Heart right ventricle (tissue), 16 donors: ENCODE measurements around the gene KCNJ5. TPM values are rescaled to one million over a fixed set of nuclear protein-coding genes. Genes with fewer than 3 reads are reported as not detected.

ENCODE experiments used
- ATAC-seq, 8 donors: fragments of 200-7000 bp; cut with Tn5 transposase; one replicate each; pipeline ENCODE4 v1.9.1; 2020; ENCODE audit warnings: mild to moderate bottlenecking in 8 of 8, moderate library complexity in 8 of 8, moderate number of reproducible peaks in 1 of 8
- DNase-seq, 2 donors: peaks; one replicate each; pipeline ENCODE4 v3.0.0-alpha.2; 2020
- H3K27ac ChIP-seq, 10 donors: fragments of 200-600 bp; sonication (generic) in 2 of 10; one replicate each; pipeline versions ENCODE4 v1.5.0 to v1.8.0; 2020 to 2022; ENCODE audit warnings: mild to moderate bottlenecking in 3 of 10
- H3K27me3 ChIP-seq, 7 donors: fragments of 200-600 bp; one replicate each; pipeline ENCODE4 v1.8.0; 2021 to 2022; ENCODE audit warnings: mild to moderate bottlenecking in 2 of 7
- H3K36me3 ChIP-seq, 9 donors: fragments of 200-600 bp; sonication (generic) in 1 of 9; one replicate each; pipeline versions ENCODE4 v1.5.0 to v1.8.0; 2020 to 2022; ENCODE audit warnings: mild to moderate bottlenecking in 2 of 9
- H3K4me1 ChIP-seq, 9 donors: fragments of 200-600 bp; sonication (generic) in 1 of 9; one replicate each; pipeline versions ENCODE4 v1.5.0 to v1.8.0; 2020 to 2022; ENCODE audit warnings: mild to moderate bottlenecking in 4 of 9
- H3K4me3 ChIP-seq, 10 donors: fragments of 200-600 bp; sonication (generic) in 2 of 10; one replicate each; pipeline versions ENCODE4 v1.5.0 to v1.8.0; 2020 to 2022; ENCODE audit warnings: mild to moderate bottlenecking in 7 of 10, moderate library complexity in 2 of 10
- H3K9me3 ChIP-seq, 11 donors: fragments of 200-600 bp in 10 of 11; sonication (generic) in 2 of 11; one replicate each; pipeline versions ENCODE4 v1.5.0 to v1.8.0; 2013 to 2022; ENCODE audit warnings: mild to moderate bottlenecking in 2 of 11, control low read depth in 1 of 11, moderate library complexity in 1 of 11
- WGBS, 2 donors: extraction: QIAGEN DNeasy Blood & Tissue Kit; methylation state at CpG; one replicate each; pipeline ENCODE4 v1.1.7; 2013; ENCODE audit warnings: inconsistent platforms in 1 of 2; 5-methylcytosine and 5-hydroxymethylcytosine counted together
- intact Hi-C, 10 donors: fragments of 100-400 bp; cut with DNase I; formaldehyde crosslinking; loops; one replicate each; pipeline versions ENCODE4 v1.11.1 to v1.14.2; 2022
- polyA plus RNA-seq, 2 donors: library from polyadenylated mRNA; stranded (reverse); fragments of 200-250 nt; gene quantifications; one replicate each; pipeline ENCODE4 v1.2.3, GENCODE V29; 2013
- total RNA-seq, 10 donors: library from RNA; stranded (reverse); fragmentation: NEBNext Ultra II Directional in 3 of 10; extraction: Animal tissue kit (Norgen Biotek cat#: 25700) in 3 of 10; gene quantifications; one replicate each; pipeline versions ENCODE4 v1.2.1 to v1.2.4, GENCODE V29; 2021 to 2023
- TF ChIP-seq, protein P1 (sequence below), 9 donors: fragments of 200-600 bp; sonication (generic) in 2 of 9; IDR thresholded peaks; one replicate each; pipeline versions ENCODE4 v1.5.0 to v1.8.0; 2021 to 2022; ENCODE audit warnings: antibody characterized with exemption in 9 of 9, mild to moderate bottlenecking in 5 of 9, moderate library complexity in 1 of 9
- donor health status: Arrhythmogenic right ventricular cardiomyopathy.
- donor health status: ischemic (EF 13 %, LVEDD 7.1; RV severe dilation, severe dysfunction).
- donor health status: healthy with polysubstance abuse.
- donor health status: DM: no; HTN: yes; CAD: no.
- donor health status: DM: no; HTN: no; CAD: no.
- donor health status: ischemic (EF 25% LVEDD 6.9; RV normal size, moderate dysfunction).
- donor health status: ischemic (EF 25% LVEDD 5.7; RV mildly dilated, moderate dysfunction).
- donor health status: healthy.
- donor health status: DM: yes; HTN: yes; CAD: no.
- donor health status: Ischemic cardiomyopathy.
- donor health status: ischemic (EF 35%, LVEDD 5.7; RV mildly dilated, moderate dysfunction).
- donor health status: nonischemic (EF 11% LVEDD 7.7; RV severe dilation, severe dysfunction).
- donor health status: DM: yes; HTN: yes; CAD: no.
- donor health status: PGD.
- donor health status: ischemic (EF 29% LVEDD 5.4; RV normal size, mild dysfunction).
- donor health status: nonischemic (EF 23%, LVEDD 6.1; RV moderate dilation, normal function).

The KCNJ5 gene
- total and polyA plus RNA-seq, 12 donors, result 1.2 to 32.1 (median 8.1) TPM

DNA sequence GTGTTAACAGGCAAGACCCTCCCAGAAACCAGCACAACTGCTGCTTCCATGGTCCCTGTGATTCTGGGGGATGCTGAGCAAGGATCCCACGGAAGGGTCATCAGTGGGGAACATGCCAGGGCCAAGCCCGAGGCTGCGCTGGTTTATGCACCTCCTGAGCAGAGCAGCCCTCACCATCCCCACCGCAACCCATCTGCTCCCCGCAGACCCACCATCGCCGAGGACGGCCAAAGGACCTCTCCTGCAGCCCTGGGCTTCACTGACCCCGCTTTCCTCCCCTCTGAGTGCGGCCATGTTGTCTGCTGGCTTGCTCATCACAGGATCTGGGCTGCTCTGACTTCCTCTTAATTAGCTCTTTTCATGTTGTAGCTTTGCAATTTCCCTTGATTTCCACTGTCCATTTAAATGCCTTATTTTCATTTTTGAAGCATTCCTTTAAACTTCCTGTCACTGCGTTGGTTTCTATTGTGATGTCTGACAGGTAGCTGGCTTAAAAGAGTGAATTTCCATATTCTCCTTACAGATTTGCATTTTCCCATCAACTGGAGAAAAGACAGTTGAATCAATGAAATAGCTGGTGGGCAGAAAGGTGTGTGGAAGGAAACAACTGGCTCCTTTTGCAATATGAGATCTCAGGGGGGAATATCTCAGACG is 36.7 kb downstream of the KCNJ5 start:
- peaks cover 0 to 11% (median 5%) of the 10 kb centered on the region in 7 donors for H3K27me3 ChIP-seq
- no peak overlapping the region for H3K4me3 ChIP-seq
- peaks cover 0 to 4% (median 0%) of the 10 kb centered on the region in 9 donors for H3K4me1 ChIP-seq
- no peak overlapping the region for H3K27ac ChIP-seq
- H3K9me3 ChIP-seq, result no peaks in the 10 kb centered on the region
- DNase-seq (no peak), ATAC-seq (no peak)
- 73 to 86% methylated on average over 12 of the region's 12 CpGs for WGBS, 2 donors
- intact Hi-C loops, result no loop called here
- TF ChIP-seq, protein P1, sequence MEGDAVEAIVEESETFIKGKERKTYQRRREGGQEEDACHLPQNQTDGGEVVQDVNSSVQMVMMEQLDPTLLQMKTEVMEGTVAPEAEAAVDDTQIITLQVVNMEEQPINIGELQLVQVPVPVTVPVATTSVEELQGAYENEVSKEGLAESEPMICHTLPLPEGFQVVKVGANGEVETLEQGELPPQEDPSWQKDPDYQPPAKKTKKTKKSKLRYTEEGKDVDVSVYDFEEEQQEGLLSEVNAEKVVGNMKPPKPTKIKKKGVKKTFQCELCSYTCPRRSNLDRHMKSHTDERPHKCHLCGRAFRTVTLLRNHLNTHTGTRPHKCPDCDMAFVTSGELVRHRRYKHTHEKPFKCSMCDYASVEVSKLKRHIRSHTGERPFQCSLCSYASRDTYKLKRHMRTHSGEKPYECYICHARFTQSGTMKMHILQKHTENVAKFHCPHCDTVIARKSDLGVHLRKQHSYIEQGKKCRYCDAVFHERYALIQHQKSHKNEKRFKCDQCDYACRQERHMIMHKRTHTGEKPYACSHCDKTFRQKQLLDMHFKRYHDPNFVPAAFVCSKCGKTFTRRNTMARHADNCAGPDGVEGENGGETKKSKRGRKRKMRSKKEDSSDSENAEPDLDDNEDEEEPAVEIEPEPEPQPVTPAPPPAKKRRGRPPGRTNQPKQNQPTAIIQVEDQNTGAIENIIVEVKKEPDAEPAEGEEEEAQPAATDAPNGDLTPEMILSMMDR (IDR thresholded peaks at IDR 0.05), result no peak
- H3K36me3 ChIP-seq, result no peaks in the 10 kb centered on the region

DNA sequence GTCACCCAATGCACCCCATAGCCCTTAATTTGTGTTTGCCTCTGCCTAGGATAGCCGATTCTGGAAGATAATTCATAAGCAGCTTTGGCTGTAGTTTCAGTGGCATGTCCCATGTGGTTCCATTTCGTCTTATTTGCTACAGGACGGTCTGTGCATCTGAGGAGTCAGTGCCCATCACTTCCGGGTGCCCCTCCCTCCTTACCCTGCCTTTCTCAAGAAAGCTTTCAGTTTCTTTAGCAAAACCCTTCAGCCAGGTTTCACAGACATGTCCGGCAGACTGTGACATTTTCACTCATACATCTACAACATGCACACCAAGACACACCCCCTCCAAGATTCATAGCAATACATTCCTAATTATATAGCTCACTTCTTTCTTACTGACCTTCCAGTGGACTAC is 37.2 kb downstream of the KCNJ5 start:
- peaks cover 0 to 11% (median 5%) of the 10 kb centered on the region in 7 donors for H3K27me3 ChIP-seq
- ATAC-seq (no peak), DNase-seq (no peak)
- WGBS, 2 donors, result 71 to 84% methylated on average over 5 of the region's 5 CpGs
- H3K9me3 ChIP-seq, result no peaks in the 10 kb centered on the region
- H3K27ac ChIP-seq, result no peak overlapping the region
- H3K4me1 ChIP-seq, result peaks cover 0 to 4% (median 0%) of the 10 kb centered on the region in 9 donors
- no peaks in the 10 kb centered on the region for H3K36me3 ChIP-seq
- no peak overlapping the region for H3K4me3 ChIP-seq
- TF ChIP-seq, protein P1 (IDR thresholded peaks at IDR 0.05), result no peak
- intact Hi-C loops, result no loop called here

DNA sequence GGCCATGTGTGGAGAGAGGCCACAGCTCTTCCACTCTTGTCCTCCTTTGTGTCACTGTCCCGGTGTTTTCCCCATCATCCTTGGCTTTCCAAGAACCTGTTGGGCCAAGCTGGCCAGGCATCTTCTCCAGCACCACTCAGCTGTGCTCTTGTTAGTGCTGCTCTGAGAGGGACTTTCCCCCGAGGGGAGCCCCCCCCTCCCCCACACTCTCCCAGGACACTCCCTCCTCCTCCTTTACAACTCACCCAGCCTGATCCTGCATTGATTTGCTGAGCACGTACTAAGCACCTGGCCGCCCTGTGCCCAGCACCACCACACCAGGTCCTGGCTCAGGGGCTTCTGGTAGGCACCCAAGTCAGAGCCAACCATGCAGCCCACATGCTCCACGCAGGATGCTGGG is 38.3 kb downstream of the KCNJ5 start:
- Histone ChIP-seq H3K4me1 (peaks cover 0 to 4% (median 0%) of the 10 kb centered on the region in 9 donors), H3K27ac (no peak overlapping the region), H3K9me3 (no peaks in the 10 kb centered on the region), H3K4me3 (no peak overlapping the region), H3K36me3 (no peaks in the 10 kb centered on the region), H3K27me3 (peaks cover 0 to 11% (median 5%) of the 10 kb centered on the region in 7 donors)
- intact Hi-C loops, result no loop called here
- TF ChIP-seq, protein P1 (IDR thresholded peaks at IDR 0.05), result no peak
- 75 to 86% methylated on average over 5 of the region's 5 CpGs for WGBS, 2 donors
- ATAC-seq, result no peak
- no peak for DNase-seq

DNA sequence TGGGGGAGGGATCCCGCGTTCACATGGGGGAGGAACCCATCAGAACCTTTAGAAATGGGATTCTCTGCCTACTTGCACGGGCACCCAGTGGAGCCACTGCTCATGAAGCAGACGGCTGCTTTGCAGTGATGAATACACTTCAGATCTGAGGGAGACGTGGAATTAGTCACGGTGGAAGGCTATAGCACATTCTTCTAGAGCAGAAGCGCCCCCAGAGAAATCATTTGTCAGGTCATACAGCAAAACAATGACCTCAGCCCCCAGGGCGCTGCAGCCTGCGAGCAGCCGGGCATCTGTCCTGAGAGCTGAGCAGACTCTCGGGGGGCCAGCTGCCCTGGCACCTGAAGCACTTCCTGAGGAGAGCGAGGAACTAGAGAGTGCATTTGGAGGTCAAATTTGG is 38.8 kb downstream of the KCNJ5 start:
- no peak overlapping the region for H3K4me3 ChIP-seq
- peaks cover 0 to 11% (median 5%) of the 10 kb centered on the region in 7 donors for H3K27me3 ChIP-seq
- TF ChIP-seq, protein P1 (IDR thresholded peaks at IDR 0.05), result no peak
- no peaks in the 10 kb centered on the region for H3K36me3 ChIP-seq
- intact Hi-C loops, result no loop called here
- WGBS, 2 donors, result 51 to 56% methylated on average over 12 of the region's 12 CpGs
- no peak overlapping the region for H3K27ac ChIP-seq
- DNase-seq, result no peak
- H3K4me1 ChIP-seq, result peaks cover 0 to 4% (median 0%) of the 10 kb centered on the region in 9 donors
- ATAC-seq, result no peak
- no peaks in the 10 kb centered on the region for H3K9me3 ChIP-seq
